GM03348 (cell line): ENCODE results near the gene GPR146.

Experiments used
- DNase-seq: peaks from one replicate; pipeline ENCODE4 v3.0.0; 2012; ENCODE audit warnings: low spot score

Gene GPR146

DNA sequence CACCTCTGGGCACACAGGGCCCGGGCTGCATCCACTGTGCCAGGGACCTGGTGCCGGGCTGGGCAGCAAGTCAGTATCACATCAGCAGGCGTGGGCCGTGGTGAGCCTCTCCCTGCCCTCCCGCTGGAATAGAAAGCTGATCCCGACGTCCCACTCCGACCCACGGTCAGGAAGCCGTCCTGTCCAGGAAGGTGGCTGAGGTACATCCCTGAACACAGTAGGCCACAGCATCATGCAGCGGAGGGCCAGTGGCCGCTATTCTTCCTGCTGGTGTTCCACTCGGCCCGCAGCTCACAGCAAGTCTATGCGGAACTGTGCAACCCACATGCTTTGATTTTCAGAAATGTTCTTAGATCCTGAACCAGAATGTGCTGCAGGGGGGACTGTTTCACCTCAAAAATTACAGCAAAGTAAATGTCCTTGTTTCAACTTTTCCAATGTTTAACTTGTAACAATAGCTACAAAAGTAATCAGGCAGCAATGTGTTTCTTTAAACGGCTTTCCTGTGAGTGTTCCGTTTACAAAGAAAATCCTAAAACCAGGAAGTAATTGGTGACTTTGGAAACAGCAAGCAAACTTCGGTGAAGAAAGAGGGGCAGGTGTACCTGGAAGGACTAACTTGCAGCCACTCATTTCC lies 676 bp upstream of the GPR146 start:
- no peak for DNase-seq

DNA sequence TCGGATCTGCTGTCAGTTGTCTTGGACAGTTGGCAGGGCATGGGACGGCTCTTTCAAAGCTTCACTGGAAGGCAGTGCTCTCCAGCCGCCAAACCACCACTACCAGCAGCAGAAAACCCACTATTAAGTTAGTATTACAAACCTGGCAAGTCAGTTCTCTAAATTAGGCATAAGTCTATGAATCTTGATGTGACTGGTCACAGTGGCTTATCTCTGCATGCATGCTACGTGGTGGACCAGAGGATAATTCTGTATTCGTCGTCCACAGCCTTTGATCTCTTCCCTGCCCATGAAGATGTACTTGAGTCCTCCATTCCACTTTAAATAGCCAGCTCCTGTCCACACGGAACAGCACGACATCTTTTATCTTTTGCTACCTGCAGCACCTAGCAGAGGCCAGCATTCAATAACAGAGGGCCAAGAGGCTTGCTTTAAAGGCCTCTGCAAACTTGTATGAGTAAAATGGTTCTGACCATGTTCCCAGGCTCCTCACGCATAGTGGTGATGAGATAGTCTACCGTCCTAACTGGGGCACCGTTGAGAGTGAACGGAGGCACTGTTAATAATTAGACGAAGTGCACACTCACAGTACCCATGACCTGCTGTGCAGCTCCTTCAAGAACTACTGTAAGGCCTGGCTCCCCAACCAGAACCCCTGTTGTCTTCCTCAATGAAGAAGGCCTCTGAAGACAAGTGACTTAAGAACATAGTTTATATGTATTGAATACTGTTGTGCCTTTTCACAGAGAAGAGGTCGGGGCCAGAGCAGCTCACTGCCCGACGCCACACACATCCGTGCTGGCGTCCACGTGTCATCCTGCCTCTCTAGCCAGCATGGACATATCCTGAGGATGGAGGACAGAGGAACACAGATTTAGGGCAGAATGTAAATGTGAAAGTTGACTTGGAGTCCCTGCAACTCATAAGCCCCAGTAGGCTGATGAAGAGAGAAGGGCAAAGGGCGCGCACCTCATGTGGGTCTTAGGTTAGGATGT lies 1.0 kb downstream of the GPR146 start:
- DNase-seq, result no peak

DNA sequence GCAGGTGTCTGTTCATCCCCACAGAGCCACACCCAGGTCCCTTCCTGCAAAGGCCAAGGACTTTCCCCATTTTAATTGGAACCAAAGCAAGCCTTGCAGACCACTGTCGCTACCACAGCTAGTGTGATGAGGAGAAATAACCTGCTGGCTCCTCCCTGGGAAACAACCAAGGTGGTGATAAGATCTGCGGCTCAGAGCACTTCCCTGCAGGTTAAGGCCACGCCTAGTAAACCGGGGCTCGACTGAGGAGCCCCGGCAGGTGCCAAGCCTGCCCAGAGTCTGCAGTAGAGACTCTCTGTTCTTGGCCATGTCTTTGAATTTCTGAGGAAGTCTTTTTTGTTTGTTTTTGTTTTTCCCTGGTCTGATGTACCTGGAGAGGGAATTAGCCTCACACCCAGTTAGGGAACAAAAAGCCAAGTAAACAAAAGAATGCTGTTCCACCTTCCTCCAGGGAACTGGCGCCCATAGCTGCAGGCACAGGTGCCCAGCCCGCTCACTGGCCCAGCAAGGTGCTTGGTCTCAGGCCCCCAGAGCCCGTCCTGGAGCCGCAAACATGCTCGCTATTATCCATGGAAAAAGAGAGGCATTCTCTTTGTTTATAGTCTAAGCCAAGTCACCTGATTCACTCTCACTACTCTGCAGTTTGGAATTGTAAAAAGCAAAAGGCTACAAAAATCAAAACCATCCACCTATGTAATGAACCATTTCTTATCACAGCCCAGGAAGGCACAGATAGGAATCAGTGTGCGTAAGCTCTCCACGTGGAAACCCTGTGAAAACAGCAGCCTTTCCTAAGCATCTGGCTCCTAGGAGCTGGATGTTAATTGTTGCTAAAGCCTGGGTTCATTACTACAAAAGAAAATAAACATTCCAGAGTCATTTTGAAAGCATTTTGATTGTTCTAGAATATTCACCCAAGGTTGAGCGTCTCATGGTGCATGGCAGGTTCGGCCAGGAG lies 2.7 kb downstream of the GPR146 start:
- DNase-seq, result no peak

DNA sequence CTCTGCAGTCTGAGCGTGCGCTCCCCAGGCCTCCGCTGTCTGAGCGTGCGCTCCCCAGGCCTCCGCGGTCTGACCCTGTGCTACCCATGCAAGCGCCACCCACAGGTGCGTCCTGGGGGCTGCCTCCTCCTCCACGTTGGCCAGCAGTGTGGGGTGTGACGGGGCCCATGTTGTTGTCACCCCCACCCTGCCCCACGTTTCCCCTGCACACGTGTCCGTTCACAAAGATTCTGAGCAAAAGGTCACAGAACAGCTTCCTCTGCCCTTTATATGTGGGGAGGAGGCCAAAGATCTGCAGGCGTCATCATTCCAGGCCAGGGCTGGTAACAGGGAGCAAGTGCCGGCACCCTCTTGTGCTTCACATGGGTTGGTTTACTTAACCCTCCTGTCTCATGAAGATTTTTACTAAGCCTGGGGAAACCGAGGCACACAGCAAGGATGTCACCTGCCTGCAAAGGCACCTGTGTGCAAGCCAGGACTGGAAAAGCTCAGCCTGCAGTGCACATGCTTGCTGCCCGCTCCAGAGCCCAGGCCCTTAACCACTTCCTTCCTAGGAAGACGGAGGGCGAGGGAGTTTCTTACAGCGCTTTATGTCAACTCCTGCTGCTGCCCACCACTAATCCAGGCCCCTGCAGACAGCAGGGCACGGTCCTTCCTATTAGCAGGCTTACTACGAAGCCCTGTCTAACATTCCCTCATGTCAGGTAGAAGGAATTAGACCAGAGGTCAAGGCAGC lies 4.8 kb downstream of the GPR146 start:
- DNase-seq, result no peak

DNA sequence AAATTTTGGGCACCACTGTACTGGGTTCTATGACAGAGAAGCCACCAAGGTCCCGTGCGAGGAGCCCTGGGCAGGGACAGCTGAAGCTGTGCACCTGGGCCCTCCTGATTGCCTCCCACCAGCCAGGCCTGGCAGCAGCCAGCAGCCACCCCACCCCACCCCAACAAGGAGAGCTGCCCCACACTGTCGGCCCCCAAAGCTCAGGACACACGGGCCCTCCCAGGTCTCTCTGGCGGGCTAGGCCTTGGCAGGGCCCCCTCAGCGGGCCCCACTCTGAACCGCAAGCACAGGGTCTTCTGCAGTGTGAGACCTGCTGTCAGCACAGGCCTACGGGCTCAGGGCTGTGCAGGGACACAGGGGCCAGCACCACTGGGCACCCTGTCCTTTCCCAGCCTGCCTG lies 5.5 kb downstream of the GPR146 start:
- DNase-seq, result no peak

DNA sequence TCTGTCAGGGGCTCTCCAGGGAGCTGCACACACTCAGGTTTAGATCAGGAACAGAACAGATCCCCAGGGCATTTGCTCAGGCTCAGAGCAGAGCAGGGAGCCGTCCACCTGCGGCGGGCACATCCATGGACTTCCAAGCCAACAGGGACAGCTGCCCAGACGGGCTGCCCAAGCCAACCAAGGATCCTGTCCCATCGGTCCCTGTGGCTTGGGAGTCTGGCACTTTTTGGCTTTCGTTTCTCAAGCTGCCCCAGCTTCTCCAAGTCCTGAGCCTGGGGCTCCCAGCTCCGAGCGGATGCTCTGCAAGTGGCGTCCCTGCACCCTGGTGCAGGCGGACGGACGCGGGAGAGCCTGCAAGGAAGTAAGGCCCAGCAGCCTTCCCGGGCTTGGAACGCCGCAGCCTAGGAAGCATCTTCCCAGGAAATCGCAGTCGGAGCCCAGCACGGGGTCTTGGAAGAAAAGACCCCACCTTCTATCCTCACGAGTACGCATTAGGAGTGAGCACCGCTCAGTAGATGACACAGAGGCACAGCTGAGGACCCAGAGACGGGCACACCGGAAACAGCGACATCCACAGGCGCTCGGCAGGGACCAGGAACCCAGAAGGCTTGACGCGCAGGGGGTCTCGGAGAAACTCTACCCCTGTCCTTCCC lies 6.0 kb downstream of the GPR146 start:
- DNase-seq, result no peak

DNA sequence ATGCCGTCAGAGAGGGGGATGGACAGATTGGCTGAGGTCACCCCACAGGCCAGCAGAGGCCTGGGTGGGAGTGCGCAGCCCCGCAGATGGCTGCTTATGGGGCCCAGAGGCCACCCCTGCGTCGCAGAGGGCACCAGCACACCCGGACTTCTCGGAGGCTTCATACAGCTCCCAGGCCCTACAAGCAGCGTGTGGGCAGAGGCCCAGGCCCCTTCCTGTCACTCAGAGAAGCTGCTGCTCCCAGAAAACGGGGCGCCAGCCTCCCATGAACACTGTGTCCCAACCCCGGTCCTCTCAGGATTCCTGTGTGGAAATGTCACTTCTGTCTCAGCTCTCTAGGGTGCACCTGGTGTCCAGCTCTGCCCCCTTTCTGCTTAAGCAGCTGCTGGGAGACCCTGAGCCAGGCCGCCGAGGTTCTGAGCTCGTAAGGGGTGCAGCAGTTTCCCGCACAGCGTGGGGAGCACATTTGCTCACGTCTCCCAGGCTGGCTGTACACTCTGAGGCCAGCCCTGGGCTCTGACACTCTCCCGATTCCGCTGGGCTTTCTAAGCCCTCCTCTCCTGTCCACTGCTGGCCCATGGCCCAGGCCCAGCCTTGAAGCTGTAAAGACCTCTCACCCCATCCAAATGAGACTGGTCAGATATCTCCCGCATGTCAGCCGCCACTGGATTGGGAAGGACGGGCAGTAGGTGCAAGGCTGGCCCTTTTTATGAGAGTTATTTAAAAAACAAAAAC lies 6.8 kb downstream of the GPR146 start:
- no peak for DNase-seq

DNA sequence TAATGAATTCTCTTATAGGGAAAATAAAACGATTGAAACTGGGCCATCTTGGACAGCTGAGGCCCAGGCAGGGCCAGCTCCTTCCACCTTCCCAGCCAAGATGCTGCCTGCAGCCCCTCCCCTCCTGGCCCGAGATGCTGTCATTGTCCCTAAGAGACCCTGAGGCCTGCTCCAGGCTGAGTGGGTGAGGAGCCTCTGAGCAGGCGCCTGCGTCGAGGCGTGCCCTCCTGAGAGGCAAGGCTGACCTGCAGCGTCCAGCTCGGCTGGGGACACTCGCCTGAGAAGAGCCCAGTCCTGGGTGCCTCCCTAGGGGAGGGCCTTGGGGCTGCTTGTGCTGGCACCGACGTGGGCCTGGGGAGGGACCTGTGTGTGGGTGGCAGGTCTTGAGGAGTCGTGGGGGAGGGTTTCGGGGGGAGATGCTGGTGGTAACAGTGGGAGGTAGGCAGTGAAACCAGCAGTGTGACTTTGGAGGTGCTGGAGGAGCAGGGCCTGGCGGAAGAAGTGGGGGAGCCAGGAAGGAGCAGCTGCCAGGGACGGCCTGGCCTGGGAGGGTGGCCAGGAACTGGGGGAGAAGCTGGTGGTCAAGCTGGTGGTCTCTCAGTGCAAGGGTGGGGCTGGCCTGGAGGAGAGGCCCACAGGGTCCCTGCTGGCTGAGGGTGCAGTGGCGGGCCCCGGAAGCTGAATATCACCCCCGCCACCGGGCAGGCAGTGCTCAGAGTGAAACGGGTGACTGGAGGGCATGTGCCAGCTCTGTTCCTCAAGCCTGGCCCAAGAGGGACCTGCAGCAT lies 7.9 kb downstream of the GPR146 start:
- DNase-seq, result no peak

DNA sequence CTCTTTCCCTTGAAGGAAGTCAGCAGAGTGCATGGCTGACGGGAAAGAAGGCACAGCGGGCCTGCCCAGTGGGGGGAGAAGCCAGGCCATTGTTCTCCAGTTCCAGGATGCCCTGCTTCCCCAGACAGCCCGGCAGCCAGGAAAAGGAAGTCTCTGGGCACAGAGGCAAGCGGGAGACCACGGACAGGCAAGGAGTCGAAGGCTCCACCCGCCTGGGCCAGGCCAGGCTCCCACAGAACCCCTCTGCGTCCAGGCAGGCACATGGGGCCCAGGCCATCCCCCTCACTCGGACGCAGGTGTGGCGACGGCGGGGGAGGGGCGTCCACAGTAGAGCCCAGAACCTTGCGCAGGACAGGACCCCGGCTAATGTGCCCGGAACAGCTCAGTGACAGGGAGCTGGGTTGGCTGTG lies 8.7 kb downstream of the GPR146 start:
- no peak for DNase-seq

DNA sequence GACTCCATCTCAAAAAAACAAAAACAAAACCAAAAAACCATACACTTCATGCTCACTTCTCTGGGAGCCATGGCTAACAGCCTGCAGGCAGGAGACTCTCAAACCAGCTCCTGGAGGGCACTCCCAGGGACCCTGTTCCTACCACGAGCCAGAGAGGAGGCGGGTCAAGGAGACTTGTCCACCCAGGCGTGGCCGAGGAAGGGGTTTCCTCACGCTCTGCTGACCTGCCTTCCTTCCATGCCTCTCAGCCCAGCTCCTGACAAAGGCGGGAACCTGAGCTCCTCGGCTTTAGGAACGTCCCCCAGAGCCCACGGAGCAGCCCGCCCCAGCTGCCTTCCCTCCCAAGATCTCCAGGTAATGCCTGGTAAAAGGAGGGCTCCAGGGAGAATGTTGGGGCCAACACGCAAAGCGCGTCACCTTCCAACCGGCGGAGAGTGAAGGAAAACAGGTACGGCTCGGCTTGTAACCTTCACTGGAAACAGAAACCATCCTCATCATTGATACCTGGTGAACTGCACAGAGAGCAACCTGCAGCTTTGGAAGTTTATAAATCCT lies 9.5 kb downstream of the GPR146 start:
- no peak for DNase-seq

DNA sequence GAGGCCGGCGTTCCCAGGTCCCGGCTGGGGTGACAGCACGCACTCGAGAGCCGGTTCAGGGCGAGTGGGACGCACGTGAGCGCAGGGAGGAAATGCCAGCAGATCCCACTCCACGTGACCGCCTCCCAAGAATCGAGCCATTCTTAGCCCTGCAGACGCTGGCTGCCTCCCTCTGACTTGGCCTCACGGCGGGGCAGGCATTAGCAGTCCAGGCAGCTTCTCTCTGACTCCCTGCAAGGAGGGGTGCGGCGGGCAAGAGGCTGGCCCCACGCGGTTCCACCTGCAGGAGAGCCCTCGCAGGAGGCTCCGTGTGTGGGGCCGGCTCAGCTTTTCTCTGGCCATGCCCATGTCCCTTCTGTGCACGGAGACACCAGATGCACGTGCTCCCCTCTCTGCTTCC lies 10.1 kb downstream of the GPR146 start:
- DNase-seq, result no peak

DNA sequence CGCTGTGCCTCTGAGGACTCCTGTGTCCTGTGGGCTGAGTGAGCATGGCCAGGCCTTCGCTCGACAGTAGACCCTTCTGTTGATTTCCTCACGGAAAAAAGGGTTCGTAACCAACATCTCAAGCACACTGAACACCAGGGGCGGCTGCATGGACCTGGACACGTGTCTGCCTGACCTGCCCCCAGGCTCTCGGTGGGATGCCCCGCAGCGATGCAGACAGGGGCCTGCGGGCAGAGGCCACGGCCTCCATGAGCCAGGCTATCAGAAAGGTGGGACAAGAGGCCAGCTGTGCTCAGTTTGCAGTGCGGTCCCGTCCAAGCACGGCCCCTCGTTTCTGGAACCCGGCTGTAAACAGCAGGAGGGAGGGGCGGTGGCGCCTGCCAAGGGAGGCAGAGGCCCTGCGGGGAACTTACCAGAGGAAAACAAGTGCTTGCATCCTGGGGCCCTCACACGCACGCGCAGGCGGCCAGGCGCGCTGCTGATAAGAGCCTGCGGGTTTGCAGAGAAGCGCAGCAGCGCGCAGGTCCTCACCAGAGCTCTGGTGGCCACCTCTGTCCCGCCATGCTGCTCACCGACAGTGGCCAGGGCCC lies 10.6 kb downstream of the GPR146 start:
- no peak for DNase-seq

DNA sequence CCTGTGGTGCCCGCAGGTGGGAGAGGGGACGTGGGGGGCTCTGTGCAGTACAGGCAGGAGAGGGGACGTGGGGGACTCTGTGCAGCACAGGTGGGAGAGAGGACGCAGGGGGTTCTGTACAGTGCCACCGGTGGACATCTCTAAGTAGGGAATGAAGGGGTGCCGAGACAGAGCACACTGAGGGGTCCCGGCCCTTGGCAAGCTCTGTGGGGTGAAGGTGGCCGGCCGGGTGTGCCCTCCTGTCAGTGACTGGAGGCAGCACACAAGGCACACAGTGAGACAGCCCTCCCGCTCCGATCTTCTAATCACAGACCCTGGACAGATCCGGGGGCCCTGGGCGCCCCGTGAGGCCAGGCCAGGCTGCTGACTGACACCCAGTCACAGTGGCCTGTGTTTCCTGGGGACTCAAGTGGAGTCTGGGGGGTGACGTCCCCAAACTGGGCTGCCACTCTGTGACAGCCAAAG lies 11.2 kb downstream of the GPR146 start:
- DNase-seq, result no peak

DNA sequence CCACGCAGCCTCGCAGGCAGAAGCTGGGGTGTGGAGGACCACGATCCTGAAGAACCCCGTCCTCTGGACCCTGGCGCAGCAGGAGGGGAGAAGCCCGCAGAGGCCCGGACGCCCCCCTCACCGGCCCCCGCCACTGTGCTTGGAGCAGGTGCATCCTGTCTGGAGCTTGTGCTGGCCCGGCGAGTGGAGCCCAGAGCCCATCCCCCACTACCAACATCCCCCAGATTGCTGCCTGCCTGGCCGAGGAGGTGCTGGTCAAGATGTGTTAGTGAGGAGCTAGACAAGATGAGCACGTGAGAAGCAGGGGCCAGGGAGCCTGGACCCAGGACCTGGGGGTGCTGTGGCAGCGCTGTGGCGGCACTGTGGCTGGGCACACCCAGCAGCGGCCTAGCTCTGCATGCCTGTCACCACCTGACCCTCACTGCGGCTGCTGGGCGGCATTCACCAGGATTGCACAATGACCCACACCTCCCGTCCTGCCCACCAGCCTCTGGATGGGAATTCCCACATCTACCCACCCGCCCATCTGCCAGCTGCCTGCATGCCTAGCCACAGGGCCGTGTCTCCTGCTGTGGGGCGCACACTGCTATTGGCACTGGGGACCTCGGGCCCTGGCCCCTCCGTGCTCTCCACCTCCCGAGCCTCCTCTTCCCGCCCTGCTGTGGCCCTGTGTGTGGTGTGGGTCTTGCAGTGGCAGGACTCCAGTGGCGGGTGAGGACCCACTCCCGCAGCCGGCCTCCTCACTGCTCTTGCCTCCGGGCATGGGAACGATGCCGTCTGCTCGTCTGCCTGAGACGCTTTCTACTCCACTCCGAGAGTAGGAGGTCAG lies 11.8 kb downstream of the GPR146 start:
- DNase-seq, result no peak

DNA sequence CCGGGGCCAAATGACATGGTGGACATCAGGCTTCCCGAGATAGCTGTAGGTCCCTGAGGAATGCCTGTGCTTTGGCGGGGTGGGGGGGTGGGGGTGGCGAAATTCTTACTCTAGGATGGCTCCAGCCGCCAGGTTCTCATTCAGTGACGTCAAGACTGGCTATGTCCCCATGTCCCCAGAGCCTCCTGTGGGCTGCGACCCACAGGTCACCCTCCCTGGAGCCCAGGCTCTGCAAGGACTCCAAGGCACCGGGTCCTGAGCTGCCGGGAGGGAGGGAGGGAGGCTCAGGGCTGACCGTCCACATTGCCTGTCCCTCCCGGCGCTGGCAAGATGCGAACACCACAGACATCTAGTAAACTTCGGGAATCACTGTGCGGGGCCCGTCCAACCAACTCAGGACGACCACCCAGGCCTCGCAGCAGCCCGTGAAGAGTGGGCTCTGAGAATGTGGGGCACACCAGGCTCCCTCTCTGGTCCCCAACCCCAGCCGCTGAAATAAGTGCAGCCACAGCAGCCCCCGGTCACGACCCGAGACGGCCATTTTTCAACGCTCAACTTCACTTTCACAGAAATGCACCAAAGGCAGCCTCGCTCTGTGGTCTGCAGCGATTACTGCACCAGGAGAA lies 12.6 kb downstream of the GPR146 start:
- DNase-seq, result no peak

DNA sequence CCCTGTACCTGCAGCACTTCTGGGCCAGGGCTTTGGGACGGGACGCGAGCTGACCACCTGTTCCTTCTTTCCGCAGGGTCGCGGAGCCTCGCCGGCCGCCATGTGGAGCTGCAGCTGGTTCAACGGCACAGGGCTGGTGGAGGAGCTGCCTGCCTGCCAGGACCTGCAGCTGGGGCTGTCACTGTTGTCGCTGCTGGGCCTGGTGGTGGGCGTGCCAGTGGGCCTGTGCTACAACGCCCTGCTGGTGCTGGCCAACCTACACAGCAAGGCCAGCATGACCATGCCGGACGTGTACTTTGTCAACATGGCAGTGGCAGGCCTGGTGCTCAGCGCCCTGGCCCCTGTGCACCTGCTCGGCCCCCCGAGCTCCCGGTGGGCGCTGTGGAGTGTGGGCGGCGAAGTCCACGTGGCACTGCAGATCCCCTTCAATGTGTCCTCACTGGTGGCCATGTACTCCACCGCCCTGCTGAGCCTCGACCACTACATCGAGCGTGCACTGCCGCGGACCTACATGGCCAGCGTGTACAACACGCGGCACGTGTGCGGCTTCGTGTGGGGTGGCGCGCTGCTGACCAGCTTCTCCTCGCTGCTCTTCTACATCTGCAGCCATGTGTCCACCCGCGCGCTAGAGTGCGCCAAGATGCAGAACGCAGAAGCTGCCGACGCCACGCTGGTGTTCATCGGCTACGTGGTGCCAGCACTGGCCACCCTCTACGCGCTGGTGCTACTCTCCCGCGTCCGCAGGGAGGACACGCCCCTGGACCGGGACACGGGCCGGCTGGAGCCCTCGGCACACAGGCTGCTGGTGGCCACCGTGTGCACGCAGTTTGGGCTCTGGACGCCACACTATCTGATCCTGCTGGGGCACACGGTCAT lies 13.3 kb downstream of the GPR146 start:
- no peak for DNase-seq
